ENCODE results near the gene GRB7. TPM values are rescaled to one million over a fixed set of nuclear protein-coding genes. Genes with fewer than 3 reads are reported as not detected.

Gene GRB7
- total and polyA plus RNA-seq, 2 of the 4 experiments (the other 2 are of a cell fraction) = 0.18 to 0.36 TPM

DNA sequence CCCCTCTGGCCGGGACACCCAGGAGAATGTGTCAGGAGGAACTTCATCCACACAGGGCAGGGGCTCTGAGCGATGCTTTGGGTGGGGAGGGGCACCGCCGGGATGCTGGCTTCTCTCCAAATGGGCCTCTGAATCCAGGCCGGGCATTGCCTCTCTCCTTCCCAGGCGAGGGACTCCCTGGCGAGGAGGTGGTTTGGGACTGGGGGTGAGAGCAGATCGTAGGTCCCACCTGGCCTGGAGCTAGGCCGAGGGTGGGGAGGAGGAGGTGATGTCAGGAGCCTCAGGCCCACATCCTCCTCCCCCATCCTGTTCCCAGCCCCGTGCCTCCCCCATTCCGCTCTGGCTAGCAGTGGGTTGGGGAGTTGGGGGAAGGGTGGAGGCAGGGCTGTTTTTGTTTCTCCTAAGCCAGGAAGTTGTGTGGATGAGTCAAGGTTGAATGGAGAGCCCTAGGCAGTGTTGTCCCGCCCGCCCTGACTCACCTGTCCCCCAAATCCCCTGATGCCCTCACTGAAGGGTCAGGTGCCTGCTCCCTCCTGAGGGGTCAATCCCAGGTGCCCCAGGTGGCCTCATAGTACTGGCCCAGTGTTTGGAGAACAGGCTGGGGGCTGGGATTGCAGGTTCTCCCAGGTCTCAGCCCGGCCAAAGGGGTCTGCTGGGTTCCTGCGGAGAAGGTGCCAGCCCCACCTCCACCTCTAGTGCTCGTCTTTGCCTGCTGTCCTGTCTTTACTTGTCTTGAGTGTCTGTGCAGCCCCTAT is 2.8 kb downstream of the GRB7 start:
- H4K5ac ChIP-seq (ENCODE audit: low read depth, low read length) = peak overlapping the region; percentile 72; the same call in 1 of the 2 replicates
- BruUV-seq (replicated peaks) = no TSS peak
- in situ Hi-C loops (cut with MboI; ENCODE audit: low sequenced_read_pairs) = no loop called here
- no peaks in the 10 kb centered on the region for H3K79me1 ChIP-seq (ENCODE audit: low read depth in 1 of 2, low read length in 2 of 2)
- DNase-seq (peak; percentile 45), ATAC-seq (ENCODE audit: low read depth) (peak; percentile 50)
- CTCF ChIA-PET = no interaction called here
- no peak overlapping the region for H3K9ac ChIP-seq (ENCODE audit: low read depth, low read length)
- no peak overlapping the region for H3K56ac ChIP-seq (ENCODE audit: extremely low read depth, insufficient read depth, low read length)
- no peak overlapping the region for H3K18ac ChIP-seq (ENCODE audit: low read depth, low read length)
- H2AK5ac ChIP-seq (ENCODE audit: low read depth, low read length) = peak overlapping the region; percentile 68
- peaks cover 48% of the 10 kb centered on the region for H3K27me3 ChIP-seq (ENCODE audit: control insufficient read depth, insufficient read depth, low read length)
- POLR2A ChIA-PET (ENCODE audit: unreplicated experiment) = no interaction called here
- peak overlapping the region; percentile 77 for H2AK9ac ChIP-seq (replicated peaks; ENCODE audit: low read depth, low read length, poor library complexity)
- H3K14ac ChIP-seq (replicated peaks; ENCODE audit: low read depth, low read length) = 0 out of 2 replicates have a peak overlapping the region, but pooled peaks have one; percentile 37
- peak overlapping the region; percentile 33 to 77; a peak in 3 of 4 replicates for H4K8ac ChIP-seq (ENCODE audit: low read depth in 2 of 2, low read length in 2 of 2)
- H3K4me2 ChIP-seq (ENCODE audit: low read depth, low read length) = no peak overlapping the region
- peak overlapping the region; percentile 61 for H3K4ac ChIP-seq (ENCODE audit: low read depth, low read length)
- no peak overlapping the region for H3K23ac ChIP-seq (ENCODE audit: low read depth, low read length)
- H3K9me3 ChIP-seq (ENCODE audit: control insufficient read depth, insufficient read depth, low read length) = no peaks in the 10 kb centered on the region
- 0 out of 2 replicates have a peak, but pooled peaks cover 10% of the 10 kb centered on the region for H3K9me1 ChIP-seq (ENCODE audit: insufficient read depth, low read length)
- H3K4me1 ChIP-seq (ENCODE audit: control insufficient read depth, insufficient read depth, low read length) = peaks cover 16% of the 10 kb centered on the region; the same call in 1 of the 2 replicates
- intact Hi-C loops (cut with micrococcal nuclease) = no loop called here
- no peak overlapping the region for H3K27ac ChIP-seq (ENCODE audit: insufficient read depth, low read length)
- TF ChIP-seq MAZ (IDR thresholded peaks at IDR 0.05; ENCODE audit: borderline replicate concordance, low read depth, low read length) = no peak
- no peak for TF ChIP-seq NFE2L2 (IDR thresholded peaks at IDR 0.05; ENCODE audit: low read depth, low read length)
- no peak for TF ChIP-seq CHD1 (IDR thresholded peaks at IDR 0.05; ENCODE audit: low read depth, low read length)
- no peak for TF ChIP-seq MXI1 (IDR thresholded peaks at IDR 0.05; ENCODE audit: borderline replicate concordance, low read depth, low read length)
- no peak for TF ChIP-seq BHLHE40 (IDR thresholded peaks at IDR 0.05; ENCODE audit: low read depth, low read length)
- no peak for TF ChIP-seq CEBPB (IDR thresholded peaks at IDR 0.05; ENCODE audit: low read depth, low read length)
- TF ChIP-seq FOS (IDR thresholded peaks at IDR 0.05; ENCODE audit: low read depth, low read length) = no peak
- no peak for TF ChIP-seq RFX5 (IDR thresholded peaks at IDR 0.05; ENCODE audit: low read depth, low read length)
- TF ChIP-seq, protein P1, sequence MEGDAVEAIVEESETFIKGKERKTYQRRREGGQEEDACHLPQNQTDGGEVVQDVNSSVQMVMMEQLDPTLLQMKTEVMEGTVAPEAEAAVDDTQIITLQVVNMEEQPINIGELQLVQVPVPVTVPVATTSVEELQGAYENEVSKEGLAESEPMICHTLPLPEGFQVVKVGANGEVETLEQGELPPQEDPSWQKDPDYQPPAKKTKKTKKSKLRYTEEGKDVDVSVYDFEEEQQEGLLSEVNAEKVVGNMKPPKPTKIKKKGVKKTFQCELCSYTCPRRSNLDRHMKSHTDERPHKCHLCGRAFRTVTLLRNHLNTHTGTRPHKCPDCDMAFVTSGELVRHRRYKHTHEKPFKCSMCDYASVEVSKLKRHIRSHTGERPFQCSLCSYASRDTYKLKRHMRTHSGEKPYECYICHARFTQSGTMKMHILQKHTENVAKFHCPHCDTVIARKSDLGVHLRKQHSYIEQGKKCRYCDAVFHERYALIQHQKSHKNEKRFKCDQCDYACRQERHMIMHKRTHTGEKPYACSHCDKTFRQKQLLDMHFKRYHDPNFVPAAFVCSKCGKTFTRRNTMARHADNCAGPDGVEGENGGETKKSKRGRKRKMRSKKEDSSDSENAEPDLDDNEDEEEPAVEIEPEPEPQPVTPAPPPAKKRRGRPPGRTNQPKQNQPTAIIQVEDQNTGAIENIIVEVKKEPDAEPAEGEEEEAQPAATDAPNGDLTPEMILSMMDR (conservative IDR thresholded peaks at IDR 0.05; ENCODE audit: low read depth, low read length) = no peak
- no peak for TF ChIP-seq POLR2A (IDR thresholded peaks at IDR 0.05; ENCODE audit: low read depth, low read length)
- H4K20me1 ChIP-seq (ENCODE audit: insufficient read depth, low read length) = no peaks in the 10 kb centered on the region
- no peak overlapping the region for H2BK5ac ChIP-seq (ENCODE audit: low read depth, low read length, poor library complexity, severe bottlenecking)
- peak overlapping the region; percentile 63; the same call in 1 of the 3 replicates for H2BK15ac ChIP-seq (ENCODE audit: low read depth, low read length)
- peak overlapping the region; percentile 20; the same call in 1 of the 2 replicates for H2BK120ac ChIP-seq (ENCODE audit: low read depth, low read length)
- no peak overlapping the region for H2BK20ac ChIP-seq (ENCODE audit: low read depth, low read length)
- H2AFZ ChIP-seq (replicated peaks; ENCODE audit: low read length, poor library complexity) = peak overlapping the region; percentile 92
- dilution Hi-C loops (cut with HindIII; ENCODE audit: low sequenced_read_pairs, unreplicated experiment) = no loop called here
- 0% methylated on average over 3 of the region's 16 CpGs; no CpG with 5 or more reads in 1 of the 2 experiments for WGBS, 2 experiments (ENCODE audit: extremely low coverage in 2 of 2, insufficient read length in 1 of 2)
- no peaks in the 10 kb centered on the region for H3K36me3 ChIP-seq (ENCODE audit: control insufficient read depth, insufficient read depth, low read length)
- H4K91ac ChIP-seq (ENCODE audit: insufficient read depth, low read depth, low read length) = peak overlapping the region; percentile 49; the same call in 1 of the 2 replicates
- H3K4me3 ChIP-seq (ENCODE audit: insufficient read depth, low read depth, low read length) = no peak overlapping the region

Measured in IMR-90 (cell line).